ENCODE data around the gene SF3B5. TPM values are rescaled to one million over a fixed set of nuclear protein-coding genes. Genes with fewer than 3 reads are reported as not detected.

The SF3B5 gene
- total RNA-seq, 1 donor = 78.6 TPM

DNA sequence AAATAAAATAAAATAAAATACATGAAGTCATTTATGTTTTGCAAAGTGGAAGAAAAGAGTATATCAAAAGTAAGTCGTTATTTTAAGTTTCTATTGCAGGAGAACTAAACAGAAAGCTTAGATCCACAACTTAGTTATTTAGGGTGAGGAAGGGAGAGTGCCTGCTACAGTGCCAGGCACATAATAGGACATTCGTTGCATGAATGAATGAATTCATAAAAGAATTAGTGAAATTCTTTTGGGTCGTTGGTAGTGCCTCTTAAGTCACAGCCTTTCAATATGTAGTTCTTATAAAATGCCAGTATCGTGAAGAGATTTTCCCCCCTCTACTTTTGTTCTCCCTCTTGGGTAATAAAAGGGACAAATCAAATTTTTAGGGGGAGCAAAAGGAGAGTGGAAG, 29.1 kb downstream of the SF3B5 start:
- TF ChIP-seq, protein P1, sequence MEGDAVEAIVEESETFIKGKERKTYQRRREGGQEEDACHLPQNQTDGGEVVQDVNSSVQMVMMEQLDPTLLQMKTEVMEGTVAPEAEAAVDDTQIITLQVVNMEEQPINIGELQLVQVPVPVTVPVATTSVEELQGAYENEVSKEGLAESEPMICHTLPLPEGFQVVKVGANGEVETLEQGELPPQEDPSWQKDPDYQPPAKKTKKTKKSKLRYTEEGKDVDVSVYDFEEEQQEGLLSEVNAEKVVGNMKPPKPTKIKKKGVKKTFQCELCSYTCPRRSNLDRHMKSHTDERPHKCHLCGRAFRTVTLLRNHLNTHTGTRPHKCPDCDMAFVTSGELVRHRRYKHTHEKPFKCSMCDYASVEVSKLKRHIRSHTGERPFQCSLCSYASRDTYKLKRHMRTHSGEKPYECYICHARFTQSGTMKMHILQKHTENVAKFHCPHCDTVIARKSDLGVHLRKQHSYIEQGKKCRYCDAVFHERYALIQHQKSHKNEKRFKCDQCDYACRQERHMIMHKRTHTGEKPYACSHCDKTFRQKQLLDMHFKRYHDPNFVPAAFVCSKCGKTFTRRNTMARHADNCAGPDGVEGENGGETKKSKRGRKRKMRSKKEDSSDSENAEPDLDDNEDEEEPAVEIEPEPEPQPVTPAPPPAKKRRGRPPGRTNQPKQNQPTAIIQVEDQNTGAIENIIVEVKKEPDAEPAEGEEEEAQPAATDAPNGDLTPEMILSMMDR (IDR thresholded peaks at IDR 0.05; ENCODE audit: insufficient read depth, low read depth, low read length) = no peak
- no peak for DNase-seq (ENCODE audit: low read depth)
- H3K4me3 ChIP-seq (ENCODE audit: low read depth, low read length) = no peak overlapping the region

DNA sequence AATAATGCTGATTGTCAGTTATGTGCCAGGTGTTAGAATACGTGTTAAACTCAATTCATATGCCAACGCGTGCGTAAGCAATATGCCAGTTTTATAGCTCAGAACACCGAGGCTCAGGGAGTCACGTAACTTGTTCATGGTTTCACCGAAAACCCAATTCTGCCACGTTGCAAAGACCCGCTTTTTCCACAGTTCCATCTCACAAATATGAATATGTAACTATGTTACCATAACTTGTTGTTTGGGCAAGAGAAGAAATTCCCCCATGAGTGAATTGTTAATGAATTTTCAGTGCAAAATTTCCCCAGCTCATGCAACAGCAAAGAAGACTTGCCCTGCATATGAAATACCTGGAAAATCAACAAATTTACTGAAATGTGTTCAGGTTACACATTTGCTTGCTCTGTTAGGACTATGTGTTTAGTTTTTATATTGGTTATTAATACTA, 30.1 kb downstream of the SF3B5 start:
- peak overlapping the region; percentile 61 for H3K4me3 ChIP-seq (ENCODE audit: low read depth, low read length)
- DNase-seq (ENCODE audit: low read depth) = no peak
- TF ChIP-seq, protein P1 (IDR thresholded peaks at IDR 0.05; ENCODE audit: insufficient read depth, low read depth, low read length) = no peak

DNA sequence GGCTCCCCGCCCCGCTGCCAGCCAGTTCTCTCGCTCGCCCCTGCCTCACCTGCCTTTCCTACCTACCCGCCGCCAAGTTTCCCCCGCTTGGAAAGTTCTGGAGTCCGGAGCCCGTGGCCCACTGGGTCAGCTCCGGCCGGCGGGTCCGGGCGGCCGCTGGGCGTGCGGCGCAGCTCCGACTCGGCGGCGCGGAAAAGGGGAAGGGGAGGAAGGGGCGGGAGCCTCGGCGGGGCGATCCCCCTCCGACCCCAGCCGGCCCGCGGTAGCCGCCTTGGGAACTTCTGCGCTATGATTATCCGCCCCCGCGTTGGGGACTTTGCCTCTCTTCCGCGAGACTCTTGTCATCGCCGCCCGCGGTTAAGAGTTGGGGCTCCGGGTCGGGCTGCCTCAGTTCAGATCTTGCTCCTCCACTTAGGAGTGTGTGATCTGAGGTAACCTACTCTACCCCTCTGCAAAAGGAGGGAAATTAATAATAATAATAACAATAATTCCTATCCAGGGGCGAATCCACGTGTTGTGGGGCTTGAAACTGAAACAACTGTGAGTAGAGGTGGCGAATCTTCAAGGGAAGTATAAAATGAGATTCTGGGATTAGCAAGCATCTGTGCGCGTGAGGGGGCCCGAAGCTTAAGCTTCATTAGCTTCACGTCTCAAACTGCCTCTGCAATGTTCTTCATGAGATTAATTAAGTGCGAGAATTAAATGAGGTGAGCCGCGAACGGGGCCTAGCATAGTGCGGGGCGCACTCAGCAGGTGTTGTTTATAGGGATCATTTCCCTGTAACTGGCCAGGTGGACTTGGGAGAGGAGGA, 30.8 kb downstream of the SF3B5 start:
- TF ChIP-seq, protein P1 (IDR thresholded peaks at IDR 0.05; ENCODE audit: insufficient read depth, low read depth, low read length) = no peak
- no peak for DNase-seq (ENCODE audit: low read depth)
- peak overlapping the region; percentile 61 for H3K4me3 ChIP-seq (ENCODE audit: low read depth, low read length)

DNA sequence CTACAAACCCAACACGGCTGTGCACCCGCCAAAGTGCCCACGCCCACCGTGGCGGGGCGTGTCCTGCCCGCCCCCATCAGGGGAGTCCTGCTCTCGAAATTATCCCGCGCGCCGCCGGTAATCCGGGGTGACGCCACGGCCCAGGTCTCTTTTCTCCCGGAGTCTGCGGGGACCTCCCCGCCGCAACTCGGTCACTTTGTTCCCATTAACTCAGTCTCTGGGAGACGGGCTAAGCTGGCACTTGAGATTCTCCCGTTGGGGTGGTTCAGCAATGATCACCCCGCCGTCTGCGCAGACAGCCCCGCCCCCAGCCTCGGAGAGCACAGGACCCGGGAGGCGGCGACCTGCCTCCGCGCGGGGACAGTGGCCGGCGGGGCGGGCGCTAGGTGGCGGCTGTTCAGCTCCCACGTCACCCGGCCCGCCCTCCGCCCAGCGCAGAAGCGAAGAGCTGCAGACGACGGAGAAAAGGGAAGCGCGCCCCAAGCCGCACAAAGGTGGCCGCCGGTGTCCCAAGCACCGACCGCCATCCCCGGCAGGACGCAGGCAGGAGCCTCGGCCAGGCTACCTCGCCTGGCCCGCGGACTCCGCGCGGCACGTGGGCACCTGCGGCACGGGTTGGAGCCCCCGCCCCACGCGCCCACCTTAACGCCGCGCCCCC, 31.5 kb downstream of the SF3B5 start:
- H3K4me3 ChIP-seq (ENCODE audit: low read depth, low read length) = peak overlapping the region; percentile 61
- peak; percentile 22 for DNase-seq (ENCODE audit: low read depth)
- TF ChIP-seq, protein P1 (IDR thresholded peaks at IDR 0.05; ENCODE audit: insufficient read depth, low read depth, low read length) = no peak

DNA sequence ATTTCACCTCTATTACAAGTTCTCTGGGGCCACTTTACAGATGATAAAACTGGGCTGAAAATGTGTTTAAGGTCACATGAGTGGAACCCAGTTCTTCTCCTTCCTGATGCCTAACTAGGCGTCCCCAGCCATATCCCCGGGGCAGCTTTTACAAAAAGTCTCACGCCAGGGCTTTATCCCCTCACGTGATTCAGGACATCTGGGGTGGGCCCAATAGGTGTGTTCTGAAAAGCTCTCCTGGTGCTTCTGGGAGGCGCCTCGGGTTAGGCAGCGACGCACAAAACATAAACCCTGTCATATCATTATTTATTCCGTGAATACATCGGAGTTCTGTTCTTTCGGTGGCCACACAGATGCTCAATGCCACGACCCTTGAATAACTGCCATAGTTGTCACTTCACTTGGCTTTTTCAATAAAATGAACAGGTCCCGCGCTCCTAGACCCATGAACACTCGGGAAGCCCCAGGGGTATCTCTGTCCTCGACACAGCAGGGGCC, 32.1 kb downstream of the SF3B5 start:
- TF ChIP-seq, protein P1 (IDR thresholded peaks at IDR 0.05; ENCODE audit: insufficient read depth, low read depth, low read length) = no peak
- H3K4me3 ChIP-seq (ENCODE audit: low read depth, low read length) = peak overlapping the region; percentile 61
- no peak for DNase-seq (ENCODE audit: low read depth)

DNA sequence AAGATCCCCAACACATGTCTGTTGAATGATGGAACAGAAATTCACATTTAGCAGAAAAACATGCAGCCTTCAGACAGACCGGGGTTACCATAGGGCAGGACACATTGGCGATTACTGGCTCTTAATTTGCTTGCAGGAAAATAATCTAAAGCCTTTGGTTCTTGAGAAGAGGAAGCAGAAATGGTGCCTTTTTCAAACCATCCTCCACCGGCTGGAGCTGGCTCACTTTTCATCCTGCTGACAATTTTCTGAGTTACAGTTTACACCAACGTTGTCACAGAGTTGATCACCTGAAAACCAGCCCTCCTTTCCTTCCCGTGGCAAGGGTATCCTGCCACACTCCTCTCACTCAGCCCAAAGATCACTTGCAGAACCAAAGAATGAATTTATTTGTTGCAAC, 32.6 kb downstream of the SF3B5 start:
- no peak overlapping the region for H3K4me3 ChIP-seq (ENCODE audit: low read depth, low read length)
- TF ChIP-seq, protein P1 (IDR thresholded peaks at IDR 0.05; ENCODE audit: insufficient read depth, low read depth, low read length) = no peak
- no peak for DNase-seq (ENCODE audit: low read depth)

All from fibroblast of villous mesenchyme (primary cell).